ENCODE results near the gene RHOBTB3. TPM values are rescaled to one million over a fixed set of nuclear protein-coding genes. Genes with fewer than 3 reads are reported as not detected.

The RHOBTB3 gene
- total and polyA plus RNA-seq, 9 donors: 52.8 to 221 (median 180) TPM

DNA sequence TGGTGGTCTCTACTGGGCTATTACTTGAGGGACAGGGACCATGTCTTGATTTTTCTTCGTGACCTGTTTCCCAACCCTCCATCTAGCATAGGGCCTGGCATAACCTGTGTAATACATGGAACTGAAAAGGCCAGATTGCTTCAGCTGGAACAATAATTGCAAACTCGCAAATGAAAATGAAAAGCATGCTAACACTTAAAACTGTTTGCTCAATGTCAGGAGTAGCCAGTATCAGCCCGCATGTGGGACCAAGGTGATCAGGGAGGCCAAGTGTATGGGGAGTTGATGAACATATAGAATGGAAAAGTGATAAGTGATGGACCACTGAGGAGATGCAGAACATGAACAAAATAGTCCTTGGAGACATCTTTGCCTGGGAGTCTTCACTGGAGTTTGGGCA lies 66.2 kb downstream of the RHOBTB3 start:
- Histone ChIP-seq H3K4me1 (ENCODE audit: insufficient read depth) (peaks cover 2% of the 10 kb centered on the region), H3K27ac (no peak overlapping the region), H3K36me3 (no peaks in the 10 kb centered on the region), H3K27me3 (no peaks in the 10 kb centered on the region), H3K4me3 (no peak overlapping the region), H3K9me3 (no peaks in the 10 kb centered on the region)
- intact Hi-C loops (cut with DNase I): no loop called here
- no peak for TF ChIP-seq POLR2A (IDR thresholded peaks at IDR 0.05)
- no peak for TF ChIP-seq EP300 (IDR thresholded peaks at IDR 0.05)
- TF ChIP-seq, protein P1, sequence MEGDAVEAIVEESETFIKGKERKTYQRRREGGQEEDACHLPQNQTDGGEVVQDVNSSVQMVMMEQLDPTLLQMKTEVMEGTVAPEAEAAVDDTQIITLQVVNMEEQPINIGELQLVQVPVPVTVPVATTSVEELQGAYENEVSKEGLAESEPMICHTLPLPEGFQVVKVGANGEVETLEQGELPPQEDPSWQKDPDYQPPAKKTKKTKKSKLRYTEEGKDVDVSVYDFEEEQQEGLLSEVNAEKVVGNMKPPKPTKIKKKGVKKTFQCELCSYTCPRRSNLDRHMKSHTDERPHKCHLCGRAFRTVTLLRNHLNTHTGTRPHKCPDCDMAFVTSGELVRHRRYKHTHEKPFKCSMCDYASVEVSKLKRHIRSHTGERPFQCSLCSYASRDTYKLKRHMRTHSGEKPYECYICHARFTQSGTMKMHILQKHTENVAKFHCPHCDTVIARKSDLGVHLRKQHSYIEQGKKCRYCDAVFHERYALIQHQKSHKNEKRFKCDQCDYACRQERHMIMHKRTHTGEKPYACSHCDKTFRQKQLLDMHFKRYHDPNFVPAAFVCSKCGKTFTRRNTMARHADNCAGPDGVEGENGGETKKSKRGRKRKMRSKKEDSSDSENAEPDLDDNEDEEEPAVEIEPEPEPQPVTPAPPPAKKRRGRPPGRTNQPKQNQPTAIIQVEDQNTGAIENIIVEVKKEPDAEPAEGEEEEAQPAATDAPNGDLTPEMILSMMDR (IDR thresholded peaks at IDR 0.05): no peak
- DNase-seq: no peak
- WGBS, 3 donors: 97 to 98% (median 98%) methylated on average over 3 of the region's 3 CpGs

GRCh38 chr5:95798048-95798447 lies 66.9 kb downstream of the RHOBTB3 start:
- WGBS, 3 donors: 92 to 97% (median 96%) methylated on average over 2 of the region's 2 CpGs
- Histone ChIP-seq H3K4me3 (no peak overlapping the region), H3K4me1 (ENCODE audit: insufficient read depth) (peaks cover 2% of the 10 kb centered on the region), H3K27me3 (no peaks in the 10 kb centered on the region), H3K9me3 (no peaks in the 10 kb centered on the region), H3K36me3 (no peaks in the 10 kb centered on the region), H3K27ac (no peak overlapping the region)
- TF ChIP-seq, protein P1 (IDR thresholded peaks at IDR 0.05): no peak
- TF ChIP-seq EP300 (IDR thresholded peaks at IDR 0.05): no peak
- TF ChIP-seq POLR2A (IDR thresholded peaks at IDR 0.05): no peak
- intact Hi-C loops (cut with DNase I): no loop called here
- no peak for DNase-seq

DNA sequence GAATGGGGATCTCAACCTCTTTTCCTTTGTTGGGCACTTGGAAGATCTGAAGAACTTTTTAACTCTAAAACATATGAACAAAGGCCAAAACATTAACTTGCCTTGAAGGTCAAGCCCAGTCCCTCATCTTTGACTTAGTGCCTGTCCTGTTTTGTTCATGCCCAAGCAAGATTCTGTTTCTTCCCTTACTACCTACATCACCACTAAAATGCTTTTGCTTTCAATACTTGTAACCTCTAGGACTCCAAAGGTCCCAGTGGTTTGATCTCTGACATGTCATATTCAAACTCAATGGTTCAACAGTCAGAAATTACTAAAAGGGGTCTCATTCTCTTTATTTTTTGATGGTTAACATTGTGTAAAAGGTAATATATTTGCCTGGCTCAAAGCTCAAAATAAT lies 67.4 kb downstream of the RHOBTB3 start:
- H3K4me1 ChIP-seq (ENCODE audit: insufficient read depth): peaks cover 2% of the 10 kb centered on the region
- intact Hi-C loops (cut with DNase I): no loop called here
- DNase-seq: no peak
- TF ChIP-seq, protein P1 (IDR thresholded peaks at IDR 0.05): no peak
- no peak for TF ChIP-seq POLR2A (IDR thresholded peaks at IDR 0.05)
- TF ChIP-seq EP300 (IDR thresholded peaks at IDR 0.05): no peak
- H3K9me3 ChIP-seq: no peaks in the 10 kb centered on the region
- H3K27me3 ChIP-seq: no peaks in the 10 kb centered on the region
- H3K4me3 ChIP-seq: no peak overlapping the region
- H3K36me3 ChIP-seq: no peaks in the 10 kb centered on the region
- no peak overlapping the region for H3K27ac ChIP-seq

- no peak for DNase-seq
- Histone ChIP-seq H3K27me3 (no peaks in the 10 kb centered on the region), H3K4me1 (ENCODE audit: insufficient read depth) (no peaks in the 10 kb centered on the region), H3K27ac (no peak overlapping the region), H3K9me3 (no peaks in the 10 kb centered on the region), H3K4me3 (no peak overlapping the region), H3K36me3 (no peaks in the 10 kb centered on the region)
- intact Hi-C loops (cut with DNase I): no loop called here
- WGBS, 3 donors: 94 to 97% (median 95%) methylated on average over 4 of the region's 4 CpGs
- no peak for TF ChIP-seq POLR2A (IDR thresholded peaks at IDR 0.05)
- TF ChIP-seq, protein P1 (IDR thresholded peaks at IDR 0.05): no peak
- no peak for TF ChIP-seq EP300 (IDR thresholded peaks at IDR 0.05)
Measured at GRCh38 chr5:95799191-95799835, 68.2 kb downstream of the RHOBTB3 start.
